Stomach (tissue), 9 donors: ENCODE results near the gene PTPRU. TPM values are rescaled to one million over a fixed set of nuclear protein-coding genes. Genes with fewer than 3 reads are reported as not detected.

Source experiments
- DNase-seq, 2 donors: peaks; one replicate each; pipeline versions ENCODE4 v3.0.0 to v3.0.0-alpha.2; 2013 to 2019
- H3K27ac ChIP-seq, 5 donors: fragments of 200-600 bp in 4 of 5; sonication (generic) in 4 of 5; one replicate each; pipeline ENCODE4 v1.5.1; 2013 to 2019; ENCODE audit warnings: mild to moderate bottlenecking in 1 of 5, moderate library complexity in 1 of 5
- H3K27me3 ChIP-seq, 3 donors: fragments of 200-600 bp; sonication (generic); one replicate each; pipeline ENCODE4 v1.5.1; 2017 to 2019; ENCODE audit warnings: mixed run types in 1 of 3
- H3K36me3 ChIP-seq, 4 donors: fragments of 200-600 bp; sonication (generic); 1 replicate in 3 of 4; 2 replicates in 1 of 4; pipeline ENCODE4 v1.5.1; 2016 to 2019
- H3K4me1 ChIP-seq, 4 donors: fragments of 200-600 bp; sonication (generic); one replicate each; pipeline ENCODE4 v1.5.1; 2016 to 2019
- H3K4me3 ChIP-seq, 4 donors: fragments of 200-600 bp; sonication (generic) in 3 of 4; one replicate each; pipeline ENCODE4 v1.5.1; 2016 to 2019; ENCODE audit warnings: mild to moderate bottlenecking in 1 of 4
- H3K9me3 ChIP-seq, 4 donors: fragments of 200-600 bp; sonication (generic); one replicate each; pipeline ENCODE4 v1.5.1; 2016 to 2019
- EP300 ChIP-seq: sonication (generic); formaldehyde crosslinking; IDR thresholded peaks from one replicate; pipeline ENCODE4 v1.6.1; 2017; ENCODE audit warnings: antibody characterized with exemption
- POLR2A ChIP-seq, 4 donors: fragments of 450-650 bp; IDR thresholded peaks; one replicate each; pipeline ENCODE4 v1.6.1; 2016; ENCODE audit warnings: antibody characterized with exemption in 4 of 4, control low read depth in 2 of 4, mild to moderate bottlenecking in 1 of 4, moderate library complexity in 1 of 4
- POLR2AphosphoS5 ChIP-seq, 3 donors: sonication (generic); formaldehyde crosslinking; IDR thresholded peaks; one replicate each; pipeline ENCODE4 v1.6.1; 2016; ENCODE audit warnings: antibody characterized with exemption in 3 of 3
- WGBS, 5 donors: extraction: QIAGEN DNeasy Blood & Tissue Kit in 3 of 5; methylation state at CpG; one replicate each; pipeline versions ENCODE4 v1.1.5 to v1.1.7; 2013 to 2018; 5-methylcytosine and 5-hydroxymethylcytosine counted together
- intact Hi-C: fragments of 100-400 bp; cut with DNase I; formaldehyde crosslinking; loops from one replicate; pipeline ENCODE4 v1.15.1; 2023; ENCODE audit warnings: low total_unique reads
- polyA plus RNA-seq, 3 donors: library from polyadenylated mRNA; stranded (reverse); fragments of 200-250 nt; gene quantifications; one replicate each; pipeline ENCODE4 v1.2.3, GENCODE V29; 2013
- total RNA-seq, 5 donors: library from RNA; depleted of rRNA; stranded (reverse); fragments of >200 nt; gene quantifications; one replicate each; pipeline versions ENCODE4 v1.1.0 to v1.2.3, GENCODE V29; 2014 to 2016
- TF ChIP-seq, protein P1 (sequence below), 7 experiments: fragments of 450-650 bp in 4 of 7; fragments of 200-600 bp in 3 of 7; sonication (generic) in 3 of 7; IDR thresholded peaks; one replicate each; pipeline ENCODE4 v1.5.1; 2016 to 2019; ENCODE audit warnings: antibody characterized with exemption in 7 of 7, control low read depth in 2 of 7, mild to moderate bottlenecking in 1 of 7
- donor health status: healthy with polysubstance abuse.
- donor health status: Bipolar disorder and iron deficiency.
- donor health status: healthy.

The PTPRU gene
- total and polyA plus RNA-seq, 8 donors: 0.29 to 17.5 (median 6.2) TPM

DNA sequence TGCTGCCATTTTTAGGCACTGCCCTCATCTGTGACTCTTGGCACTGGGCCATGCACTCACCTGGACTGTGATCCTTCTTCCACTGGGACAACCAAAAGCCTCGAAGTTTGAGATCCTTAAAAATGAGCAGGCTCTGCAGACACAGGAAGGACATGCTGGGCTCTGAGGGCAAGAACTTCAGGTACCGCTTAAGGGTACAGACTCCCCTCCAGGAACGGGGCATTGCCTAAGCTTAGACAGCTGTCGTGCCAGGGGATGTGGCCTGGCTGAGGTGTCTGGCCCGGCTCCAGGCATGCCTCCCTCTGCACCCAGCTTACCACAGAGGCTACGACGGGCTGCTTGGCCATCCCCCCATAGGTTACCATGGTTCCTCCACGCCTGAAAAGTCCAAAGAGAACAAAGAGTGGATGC is 40.4 kb upstream of the PTPRU start:
- no peaks in the 10 kb centered on the region for H3K9me3 ChIP-seq
- intact Hi-C loops: no loop called here
- WGBS, 5 donors: 55 to 68% (median 65%) methylated on average over 3 to 8 of the region's 8 CpGs
- H3K36me3 ChIP-seq: peaks cover 5 to 89% (median 73%) of the 10 kb centered on the region in 4 donors
- DNase-seq: peak in 1 of 2 donors; percentile 34
- H3K27ac ChIP-seq: no peak overlapping the region
- H3K4me1 ChIP-seq: no peaks in the 10 kb centered on the region
- H3K4me3 ChIP-seq: no peak overlapping the region
- no peaks in the 10 kb centered on the region for H3K27me3 ChIP-seq
- TF ChIP-seq EP300 (no peak), POLR2A (IDR thresholded peaks at IDR 0.05) (no peak), POLR2AphosphoS5 (IDR thresholded peaks at IDR 0.05) (no peak)
- TF ChIP-seq, protein P1, sequence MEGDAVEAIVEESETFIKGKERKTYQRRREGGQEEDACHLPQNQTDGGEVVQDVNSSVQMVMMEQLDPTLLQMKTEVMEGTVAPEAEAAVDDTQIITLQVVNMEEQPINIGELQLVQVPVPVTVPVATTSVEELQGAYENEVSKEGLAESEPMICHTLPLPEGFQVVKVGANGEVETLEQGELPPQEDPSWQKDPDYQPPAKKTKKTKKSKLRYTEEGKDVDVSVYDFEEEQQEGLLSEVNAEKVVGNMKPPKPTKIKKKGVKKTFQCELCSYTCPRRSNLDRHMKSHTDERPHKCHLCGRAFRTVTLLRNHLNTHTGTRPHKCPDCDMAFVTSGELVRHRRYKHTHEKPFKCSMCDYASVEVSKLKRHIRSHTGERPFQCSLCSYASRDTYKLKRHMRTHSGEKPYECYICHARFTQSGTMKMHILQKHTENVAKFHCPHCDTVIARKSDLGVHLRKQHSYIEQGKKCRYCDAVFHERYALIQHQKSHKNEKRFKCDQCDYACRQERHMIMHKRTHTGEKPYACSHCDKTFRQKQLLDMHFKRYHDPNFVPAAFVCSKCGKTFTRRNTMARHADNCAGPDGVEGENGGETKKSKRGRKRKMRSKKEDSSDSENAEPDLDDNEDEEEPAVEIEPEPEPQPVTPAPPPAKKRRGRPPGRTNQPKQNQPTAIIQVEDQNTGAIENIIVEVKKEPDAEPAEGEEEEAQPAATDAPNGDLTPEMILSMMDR (IDR thresholded peaks at IDR 0.05): no peak

DNA sequence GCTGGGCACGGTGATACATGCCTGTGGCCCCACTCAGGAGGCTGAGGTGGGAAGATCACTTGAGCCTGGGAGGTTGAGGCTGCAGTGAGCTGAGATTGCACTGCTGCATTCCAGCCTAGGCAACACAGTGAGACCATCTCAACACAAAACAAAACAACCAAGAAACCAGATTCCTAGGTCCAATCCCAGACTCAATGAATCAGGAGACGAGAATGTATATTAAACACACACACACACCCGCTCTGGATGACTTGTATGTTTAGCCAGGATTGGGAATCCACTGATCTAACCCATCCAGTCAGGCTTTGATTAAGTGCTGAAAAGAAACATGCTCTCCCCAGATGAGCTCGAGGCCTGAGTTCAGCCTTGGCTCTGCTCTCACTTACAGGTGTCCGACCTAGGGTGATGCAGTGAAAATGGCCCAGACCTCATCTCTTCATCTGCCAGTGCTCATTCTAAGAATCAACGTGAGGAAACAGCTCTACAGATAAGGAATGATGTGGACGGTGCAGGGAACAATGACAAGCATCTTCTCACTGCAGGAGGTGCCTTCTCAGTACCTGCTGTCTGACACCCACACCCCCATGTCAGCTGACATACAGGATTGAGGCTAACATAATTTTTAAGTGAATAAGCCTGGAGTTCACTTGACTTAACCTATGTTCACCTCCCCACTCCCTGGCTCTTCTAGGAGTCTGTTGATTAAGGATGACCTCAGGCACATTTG is 39.3 kb upstream of the PTPRU start:
- 68 to 81% (median 73%) methylated on average over 7 of the region's 7 CpGs for WGBS, 5 donors
- H3K27me3 ChIP-seq: no peaks in the 10 kb centered on the region
- H3K9me3 ChIP-seq: no peaks in the 10 kb centered on the region
- peaks cover 1 to 6% (median 4%) of the 10 kb centered on the region in 4 donors for H3K4me1 ChIP-seq
- DNase-seq: no peak
- intact Hi-C loops: no loop called here
- TF ChIP-seq POLR2A (IDR thresholded peaks at IDR 0.05) (no peak), EP300 (no peak), POLR2AphosphoS5 (IDR thresholded peaks at IDR 0.05) (no peak)
- TF ChIP-seq, protein P1 (IDR thresholded peaks at IDR 0.05): no peak
- H3K27ac ChIP-seq: no peak overlapping the region
- no peak overlapping the region for H3K4me3 ChIP-seq
- peaks cover 5 to 97% (median 82%) of the 10 kb centered on the region in 4 donors for H3K36me3 ChIP-seq

DNA sequence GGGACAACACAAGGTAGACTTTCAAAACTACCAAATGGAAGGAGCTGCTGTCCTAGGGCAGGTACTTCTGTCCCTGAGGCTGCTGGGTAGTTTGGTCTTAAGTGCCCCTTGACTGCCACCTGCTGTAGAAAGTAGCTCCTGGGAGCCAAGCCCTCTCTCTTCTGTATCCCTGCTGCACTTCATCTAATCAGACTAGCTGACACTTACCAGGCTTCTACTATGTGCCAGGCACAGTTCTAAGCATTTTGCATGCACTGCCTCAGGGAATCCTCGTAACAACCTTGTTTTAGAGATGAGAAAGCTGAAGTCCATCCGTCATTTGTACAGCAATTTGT is 38.8 kb upstream of the PTPRU start:
- intact Hi-C loops: no loop called here
- no peaks in the 10 kb centered on the region for H3K9me3 ChIP-seq
- H3K36me3 ChIP-seq: peaks cover 5 to 92% (median 81%) of the 10 kb centered on the region in 4 donors
- no peaks in the 10 kb centered on the region for H3K27me3 ChIP-seq
- WGBS, 5 donors: 91 to 98% (median 91%) methylated on average over 2 of the region's 2 CpGs
- H3K27ac ChIP-seq: no peak overlapping the region
- TF ChIP-seq, protein P1 (IDR thresholded peaks at IDR 0.05): peak in 3 of 7 experiments; percentile 9 to 37 (median 23)
- no peak for TF ChIP-seq EP300
- no peak overlapping the region for H3K4me3 ChIP-seq
- H3K4me1 ChIP-seq: peaks cover 7 to 12% (median 9%) of the 10 kb centered on the region in 4 donors
- DNase-seq: peak; percentile 40 to 77

DNA sequence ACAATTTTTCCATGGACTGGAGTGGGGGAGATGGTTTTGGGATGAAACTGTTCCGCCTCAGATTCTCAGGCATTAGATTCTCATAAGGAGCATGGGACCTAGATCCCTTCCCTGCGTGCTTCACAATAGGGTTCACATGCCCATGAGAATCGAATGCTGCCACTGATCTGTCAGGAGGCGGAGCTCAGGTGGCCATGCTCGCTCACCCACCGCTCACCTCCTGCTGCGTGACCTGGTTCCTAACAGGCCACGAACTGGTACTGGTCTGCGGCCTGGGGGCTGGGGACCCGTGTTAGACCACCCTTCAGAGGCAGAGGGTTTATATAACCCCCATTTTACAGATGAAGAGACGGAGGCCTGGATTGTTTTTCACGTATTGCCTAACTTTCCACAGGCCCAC is 38.3 kb upstream of the PTPRU start:
- no peak for DNase-seq
- no peak overlapping the region for H3K4me3 ChIP-seq
- no peaks in the 10 kb centered on the region for H3K27me3 ChIP-seq
- H3K4me1 ChIP-seq: peaks cover 9 to 16% (median 11%) of the 10 kb centered on the region in 4 donors
- H3K27ac ChIP-seq: no peak overlapping the region
- intact Hi-C loops: no loop called here
- H3K9me3 ChIP-seq: no peaks in the 10 kb centered on the region
- TF ChIP-seq POLR2A (IDR thresholded peaks at IDR 0.05): no peak
- no peak for TF ChIP-seq EP300
- TF ChIP-seq, protein P1 (IDR thresholded peaks at IDR 0.05): no peak
- no peak for TF ChIP-seq POLR2AphosphoS5 (IDR thresholded peaks at IDR 0.05)
- WGBS, 5 donors: 88 to 93% (median 91%) methylated on average over 12 of the region's 12 CpGs
- H3K36me3 ChIP-seq: peaks cover 5 to 88% (median 78%) of the 10 kb centered on the region in 4 donors
